Measurements from ENCODE around the gene TBC1D21. TPM values are rescaled to one million over a fixed set of nuclear protein-coding genes. Genes with fewer than 3 reads are reported as not detected.

TBC1D21 gene
- polyA plus RNA-seq, 1 donor (not counting 4 experiments of a cell fraction or from before 2014, with no cell fraction given), result not detected

GRCh38 chr15:73857193-73857920, 16.0 kb upstream of the TBC1D21 start:
- Histone ChIP-seq H3K36me3 (ENCODE audit: control insufficient read depth in 2 of 2, extremely low read depth in 1 of 2, insufficient read depth in 2 of 2, low read length in 2 of 2) (no peaks in the 10 kb centered on the region), H2AFZ (ENCODE audit: control insufficient read depth, low read length) (no peak overlapping the region), H3K4me2 (ENCODE audit: control insufficient read depth, extremely low read depth, insufficient read depth, low read depth, low read length) (no peak overlapping the region), H4K20me1 (ENCODE audit: control insufficient read depth, extremely low read depth, insufficient read depth, low read length) (no peaks in the 10 kb centered on the region), H3K9me1 (ENCODE audit: control insufficient read depth, extremely low read depth, insufficient read depth, low read length) (no peaks in the 10 kb centered on the region), H3K9me3 (ENCODE audit: control insufficient read depth, low read depth, low read length) (no peaks in the 10 kb centered on the region), H3K27ac (ENCODE audit: control insufficient read depth, insufficient read depth, low read length) (no peak overlapping the region), H3K4me3 (ENCODE audit: control insufficient read depth in 2 of 3, extremely low read depth in 1 of 3, insufficient read depth in 2 of 3, low read depth in 1 of 3, low read length in 3 of 3) (no peak overlapping the region), H3K9ac (ENCODE audit: control insufficient read depth, extremely low read depth, insufficient read depth, low read length) (no peak overlapping the region), H3K79me2 (ENCODE audit: control insufficient read depth, insufficient read depth, low read length) (no peaks in the 10 kb centered on the region), H3K4me1 (ENCODE audit: control insufficient read depth, extremely low read depth, insufficient read depth, low read length) (no peaks in the 10 kb centered on the region), H3K27me3 (ENCODE audit: control insufficient read depth, extremely low read depth, insufficient read depth, low read length) (peaks cover 24% of the 10 kb centered on the region)
- FAIRE-seq (no peak), DNase-seq (ENCODE audit: low read depth, low spot score) (no peak)
- dilution Hi-C loops (cut with MboI; ENCODE audit: extremely low pct_ligation_motif_present, low sequenced_read_pairs), result no loop called here
- no peak for TF ChIP-seq EZH2 (IDR thresholded peaks at IDR 0.05; ENCODE audit: low read length)
- TF ChIP-seq CTCF (optimal IDR thresholded peaks at IDR 0.05 in 1 of 3, IDR thresholded peaks at IDR 0.05 in 1 of 3, conservative IDR thresholded peaks at IDR 0.05 in 1 of 3; ENCODE audit: extremely low read depth in 1 of 3, insufficient read depth in 2 of 3, low read length in 3 of 3), result no peak

- Histone ChIP-seq H2AFZ (ENCODE audit: control insufficient read depth, low read length) (no peak overlapping the region), H3K9me3 (ENCODE audit: control insufficient read depth, low read depth, low read length) (no peaks in the 10 kb centered on the region), H3K9ac (ENCODE audit: control insufficient read depth, extremely low read depth, insufficient read depth, low read length) (no peak overlapping the region), H3K4me2 (ENCODE audit: control insufficient read depth, extremely low read depth, insufficient read depth, low read depth, low read length) (no peak overlapping the region), H3K36me3 (ENCODE audit: control insufficient read depth in 2 of 2, extremely low read depth in 1 of 2, insufficient read depth in 2 of 2, low read length in 2 of 2) (no peaks in the 10 kb centered on the region), H4K20me1 (ENCODE audit: control insufficient read depth, extremely low read depth, insufficient read depth, low read length) (no peaks in the 10 kb centered on the region), H3K4me3 (ENCODE audit: control insufficient read depth in 2 of 3, extremely low read depth in 1 of 3, insufficient read depth in 2 of 3, low read depth in 1 of 3, low read length in 3 of 3) (no peak overlapping the region), H3K9me1 (ENCODE audit: control insufficient read depth, extremely low read depth, insufficient read depth, low read length) (no peaks in the 10 kb centered on the region), H3K4me1 (ENCODE audit: control insufficient read depth, extremely low read depth, insufficient read depth, low read length) (no peaks in the 10 kb centered on the region), H3K27me3 (ENCODE audit: control insufficient read depth, extremely low read depth, insufficient read depth, low read length) (peaks cover 26% of the 10 kb centered on the region), H3K79me2 (ENCODE audit: control insufficient read depth, insufficient read depth, low read length) (no peaks in the 10 kb centered on the region), H3K27ac (ENCODE audit: control insufficient read depth, insufficient read depth, low read length) (no peak overlapping the region)
- FAIRE-seq (no peak), DNase-seq (ENCODE audit: low read depth, low spot score) (no peak)
- TF ChIP-seq CTCF (optimal IDR thresholded peaks at IDR 0.05 in 1 of 3, IDR thresholded peaks at IDR 0.05 in 1 of 3, conservative IDR thresholded peaks at IDR 0.05 in 1 of 3; ENCODE audit: extremely low read depth in 1 of 3, insufficient read depth in 2 of 3, low read length in 3 of 3), result no peak
- TF ChIP-seq EZH2 (IDR thresholded peaks at IDR 0.05; ENCODE audit: low read length), result no peak
- dilution Hi-C loops (cut with MboI; ENCODE audit: extremely low pct_ligation_motif_present, low sequenced_read_pairs), result no loop called here
Observed at GRCh38 chr15:73858062-73858461, 15.3 kb upstream of the TBC1D21 start.
